ENCODE measurements around the gene CELF5.
"Not testable (repeated sequence)": the region's sequence is repeated elsewhere in the genome, so short reads cannot be mapped to it uniquely, and the experiment has no call there.

Gene CELF5

DNA sequence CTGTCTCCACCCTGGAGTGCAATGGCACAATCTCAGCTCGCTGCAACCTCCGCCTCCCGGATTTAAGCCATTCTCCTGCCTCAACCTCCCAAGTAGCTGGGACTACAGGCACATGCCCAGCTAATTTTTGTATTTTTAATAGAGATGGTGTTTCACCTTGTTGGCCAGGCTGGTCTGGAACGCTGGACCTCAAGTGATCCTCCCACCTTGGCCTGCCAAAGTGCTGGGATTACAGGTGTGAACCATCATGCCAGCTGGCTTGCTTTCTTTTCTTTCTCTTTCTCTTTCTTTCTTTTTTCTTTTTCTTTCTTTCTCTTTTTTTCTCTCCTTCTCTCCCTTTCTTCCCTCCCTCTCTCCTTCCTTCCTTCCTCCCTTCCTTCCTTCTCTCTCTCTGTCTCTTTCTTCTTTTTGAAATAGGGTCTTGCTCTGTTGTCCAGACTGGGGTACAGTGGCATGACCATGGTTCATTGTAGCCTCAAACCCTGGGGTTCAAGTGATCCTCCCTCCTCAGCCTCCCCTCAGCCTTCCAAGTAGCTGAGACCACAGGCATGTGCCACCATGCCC, 108.6 kb downstream of the CELF5 start:
- TF ChIP-seq, protein P1, sequence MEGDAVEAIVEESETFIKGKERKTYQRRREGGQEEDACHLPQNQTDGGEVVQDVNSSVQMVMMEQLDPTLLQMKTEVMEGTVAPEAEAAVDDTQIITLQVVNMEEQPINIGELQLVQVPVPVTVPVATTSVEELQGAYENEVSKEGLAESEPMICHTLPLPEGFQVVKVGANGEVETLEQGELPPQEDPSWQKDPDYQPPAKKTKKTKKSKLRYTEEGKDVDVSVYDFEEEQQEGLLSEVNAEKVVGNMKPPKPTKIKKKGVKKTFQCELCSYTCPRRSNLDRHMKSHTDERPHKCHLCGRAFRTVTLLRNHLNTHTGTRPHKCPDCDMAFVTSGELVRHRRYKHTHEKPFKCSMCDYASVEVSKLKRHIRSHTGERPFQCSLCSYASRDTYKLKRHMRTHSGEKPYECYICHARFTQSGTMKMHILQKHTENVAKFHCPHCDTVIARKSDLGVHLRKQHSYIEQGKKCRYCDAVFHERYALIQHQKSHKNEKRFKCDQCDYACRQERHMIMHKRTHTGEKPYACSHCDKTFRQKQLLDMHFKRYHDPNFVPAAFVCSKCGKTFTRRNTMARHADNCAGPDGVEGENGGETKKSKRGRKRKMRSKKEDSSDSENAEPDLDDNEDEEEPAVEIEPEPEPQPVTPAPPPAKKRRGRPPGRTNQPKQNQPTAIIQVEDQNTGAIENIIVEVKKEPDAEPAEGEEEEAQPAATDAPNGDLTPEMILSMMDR (IDR thresholded peaks at IDR 0.05; ENCODE audit: low read depth, low read length, missing control alignments), result no peak
- in situ Hi-C loops (cut with HindIII; ENCODE audit: low sequenced_read_pairs), result no loop called here
- DNase-seq (ENCODE audit: low read depth), result no peak

GRCh38 chr19:3333662-3334061, 109.2 kb downstream of the CELF5 start:
- in situ Hi-C loops (cut with HindIII; ENCODE audit: low sequenced_read_pairs), result no loop called here
- no peak for DNase-seq (ENCODE audit: low read depth)
- H3K4me3 ChIP-seq (ENCODE audit: low read depth, low read length), result no peak overlapping the region
- TF ChIP-seq, protein P1 (IDR thresholded peaks at IDR 0.05; ENCODE audit: low read depth, low read length, missing control alignments), result no peak

More for the DNA sequence above, 108.6 kb downstream of the CELF5 start:
- H3K4me3 ChIP-seq (ENCODE audit: low read depth, low read length), result no peak overlapping the region

DNA sequence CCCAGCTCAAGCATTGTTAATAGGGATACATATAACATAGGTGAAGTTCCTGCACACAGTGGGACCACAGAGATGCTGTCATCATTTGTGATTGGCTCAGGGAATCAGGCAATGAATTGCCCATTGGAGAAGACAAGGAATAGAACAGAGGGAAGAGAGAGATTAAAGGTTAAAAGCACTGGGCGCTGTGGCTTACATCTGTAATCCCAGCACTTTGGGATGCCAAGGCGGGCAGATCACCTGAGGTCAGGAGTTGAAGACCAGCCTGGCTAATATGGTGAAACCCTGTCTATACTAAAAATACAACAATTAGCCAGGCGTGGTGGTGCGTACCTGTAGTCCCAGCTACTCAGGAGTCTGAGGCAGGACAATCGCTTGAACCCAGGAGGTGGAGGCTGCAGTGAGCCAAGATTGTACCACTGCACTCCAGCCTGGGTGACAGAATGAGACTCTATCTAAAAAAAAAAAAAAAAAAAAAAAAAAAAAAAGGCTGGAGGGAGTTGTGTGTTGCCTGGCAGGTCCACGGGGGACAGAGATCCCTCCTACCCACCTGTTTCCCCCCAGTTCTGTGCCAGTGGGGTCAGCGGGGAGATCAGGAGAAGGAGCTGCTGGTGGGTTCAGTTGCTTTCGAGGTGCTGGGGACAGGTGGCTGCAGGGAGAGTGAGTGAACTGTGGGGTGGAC, 110.4 kb downstream of the CELF5 start:
- H3K4me3 ChIP-seq (ENCODE audit: low read depth, low read length); DNase-seq (ENCODE audit: low read depth); in situ Hi-C loops (cut with HindIII; ENCODE audit: low sequenced_read_pairs): not testable (repeated sequence)

- H3K4me3 ChIP-seq (ENCODE audit: low read depth, low read length), result no peak overlapping the region
- TF ChIP-seq, protein P1 (IDR thresholded peaks at IDR 0.05; ENCODE audit: low read depth, low read length, missing control alignments), result no peak
- no peak for DNase-seq (ENCODE audit: low read depth)
- in situ Hi-C loops (cut with HindIII; ENCODE audit: low sequenced_read_pairs), result no loop called here
These were observed 111.2 kb downstream of the CELF5 start for GRCh38 chr19:3335431-3336350.

- in situ Hi-C loops (cut with HindIII; ENCODE audit: low sequenced_read_pairs), result no loop called here
- no peak overlapping the region for H3K4me3 ChIP-seq (ENCODE audit: low read depth, low read length)
- no peak for DNase-seq (ENCODE audit: low read depth)
- TF ChIP-seq, protein P1 (IDR thresholded peaks at IDR 0.05; ENCODE audit: low read depth, low read length, missing control alignments), result no peak
These were observed 111.9 kb downstream of the CELF5 start for GRCh38 chr19:3336351-3336679.

DNA sequence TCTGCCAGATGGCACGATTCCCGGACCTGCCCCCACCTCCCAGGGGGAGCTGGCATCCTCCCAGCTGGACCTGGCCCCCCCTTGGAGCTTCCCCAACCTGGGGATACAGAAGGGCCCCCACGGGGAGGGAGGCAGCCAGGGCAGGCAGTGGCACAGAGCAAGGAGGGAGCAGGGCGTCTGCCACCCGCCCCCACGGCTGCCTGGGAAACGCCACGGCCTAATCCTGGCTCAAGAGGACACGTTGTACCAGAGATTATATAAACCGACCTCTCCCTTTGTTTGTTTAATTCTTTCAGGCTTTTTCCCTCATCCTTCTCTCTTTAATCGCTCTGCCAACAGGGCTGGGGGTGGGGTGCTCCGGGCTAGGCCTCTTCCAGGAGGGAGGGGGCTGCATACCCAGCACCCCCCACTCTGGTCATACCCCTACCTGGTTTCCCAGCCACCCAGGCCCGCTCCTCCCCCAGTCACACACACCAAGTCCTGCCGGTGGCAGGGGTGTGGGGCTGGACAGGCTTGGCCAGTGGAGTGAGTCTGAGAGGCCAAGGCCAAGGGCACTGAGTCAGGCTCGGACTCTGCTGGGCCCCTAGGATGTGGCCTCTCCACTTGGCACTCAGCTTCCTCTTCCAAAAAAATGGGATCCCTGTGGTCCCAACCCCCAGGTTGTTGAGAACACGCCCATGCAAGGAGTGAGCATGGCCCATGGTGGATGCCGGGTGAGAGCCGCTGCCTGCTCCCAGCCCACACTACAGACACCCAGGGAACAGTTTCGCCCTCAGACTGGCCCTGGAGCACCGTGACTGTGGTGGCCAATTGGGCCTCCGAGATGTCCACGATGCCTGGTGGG, 112.4 kb downstream of the CELF5 start:
- TF ChIP-seq, protein P1 (IDR thresholded peaks at IDR 0.05; ENCODE audit: low read depth, low read length, missing control alignments), result no peak
- in situ Hi-C loops (cut with HindIII; ENCODE audit: low sequenced_read_pairs), result no loop called here
- DNase-seq (ENCODE audit: low read depth), result no peak
- no peak overlapping the region for H3K4me3 ChIP-seq (ENCODE audit: low read depth, low read length)

All from astrocyte of the cerebellum (primary cell).